ENCODE data around the gene TIMM50. TPM values are rescaled to one million over a fixed set of nuclear protein-coding genes. Genes with fewer than 3 reads are reported as not detected.

Gene TIMM50
- polyA plus RNA-seq, 3 donors: 74.4 to 86.5 (median 77.2) TPM

DNA sequence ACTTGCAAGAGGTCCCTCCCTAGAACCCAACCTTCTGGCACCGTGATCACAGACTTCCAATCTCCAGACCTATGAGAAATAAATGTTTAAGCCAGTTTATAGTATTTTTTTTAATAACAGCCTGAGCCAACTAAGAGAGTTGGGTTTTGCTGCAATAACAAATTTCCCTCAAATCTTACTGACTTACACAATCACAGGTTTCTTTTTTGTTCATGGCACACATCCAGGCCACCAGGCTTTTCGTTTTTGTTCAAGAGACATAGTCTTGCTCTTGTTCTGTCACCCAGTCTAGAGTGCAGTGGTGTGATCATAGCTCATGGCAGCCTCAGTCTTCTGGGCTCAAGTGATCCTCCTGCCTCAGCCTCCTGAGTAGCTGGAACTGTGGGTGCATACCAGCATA, 32.4 kb downstream of the TIMM50 start:
- no peak for DNase-seq (ENCODE audit: extremely low read depth in 1 of 11, low read depth in 9 of 11, low spot score in 4 of 11)

DNA sequence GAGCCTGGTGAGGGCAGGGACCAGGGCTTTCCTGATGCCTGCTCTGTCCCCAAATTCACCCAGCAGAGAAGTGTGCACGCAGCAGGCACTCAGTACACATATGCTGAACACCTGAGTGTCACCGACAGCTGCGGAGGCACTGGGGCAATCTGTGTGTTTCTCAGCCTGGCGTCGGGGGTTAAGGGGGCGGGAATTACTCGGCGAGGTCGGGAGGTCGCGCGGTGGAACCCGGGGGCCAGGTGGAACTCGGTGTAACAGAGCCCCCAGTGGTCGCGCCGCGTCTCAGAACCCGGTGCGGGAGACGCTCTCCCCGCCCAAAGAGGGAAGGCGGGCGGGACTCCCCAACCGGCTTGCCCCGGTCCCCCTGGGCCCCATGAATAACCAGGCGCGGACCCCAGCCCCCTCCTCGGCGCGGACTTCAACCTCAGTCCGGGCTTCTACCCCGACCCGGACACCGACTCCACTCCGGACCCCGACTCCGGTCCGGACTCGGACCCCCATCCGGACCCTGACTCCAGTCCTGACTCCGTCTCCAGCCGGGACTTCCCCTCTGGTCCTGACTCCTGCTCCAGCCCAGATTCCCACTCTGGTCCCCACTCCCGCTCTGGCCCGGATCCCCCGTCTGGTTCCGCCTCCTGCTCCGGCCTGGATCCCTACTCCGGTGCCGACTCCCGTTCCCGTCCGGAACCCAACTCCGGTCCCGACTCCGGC, 34.4 kb downstream of the TIMM50 start, which contains the start of gene SELENOV:
SELENOV (plus strand) TSS at position 300 of the 711 bp plus-strand sequence; CDS start at position 374, 74 bp downstream.
- DNase-seq (ENCODE audit: extremely low read depth in 1 of 11, low read depth in 9 of 11, low spot score in 4 of 11): peak in 3 of 11 donors; percentile 70 to 78 (median 74)

DNA sequence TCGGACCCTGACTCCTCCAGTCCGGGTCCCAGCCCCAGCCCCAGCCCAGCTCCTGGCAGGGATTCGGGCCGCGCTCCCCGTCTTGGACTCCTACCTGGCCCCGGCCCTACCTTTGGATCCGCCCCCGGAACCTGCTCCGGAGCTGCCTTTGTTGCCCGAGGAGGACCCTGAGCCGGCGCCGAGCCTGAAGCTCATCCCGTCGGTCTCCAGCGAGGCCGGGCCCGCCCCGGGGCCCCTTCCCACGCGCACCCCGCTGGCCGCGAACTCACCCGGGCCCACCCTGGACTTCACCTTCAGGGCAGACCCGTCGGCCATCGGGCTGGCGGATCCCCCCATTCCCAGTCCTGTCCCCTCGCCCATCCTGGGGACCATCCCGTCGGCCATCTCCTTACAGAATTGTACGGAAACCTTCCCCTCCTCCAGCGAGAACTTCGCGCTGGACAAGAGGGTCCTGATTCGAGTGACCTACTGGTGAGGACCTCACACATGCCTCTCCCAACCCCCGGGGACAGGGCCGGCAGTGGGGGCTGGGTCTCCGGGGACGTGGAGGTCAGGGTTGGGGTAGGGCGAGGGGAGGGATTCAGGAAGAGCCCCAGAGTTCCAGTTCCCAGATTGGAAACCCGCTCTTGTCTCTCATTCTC, 35.0 kb downstream of the TIMM50 start:
- no peak for DNase-seq (ENCODE audit: extremely low read depth in 1 of 11, low read depth in 9 of 11, low spot score in 4 of 11)

DNA sequence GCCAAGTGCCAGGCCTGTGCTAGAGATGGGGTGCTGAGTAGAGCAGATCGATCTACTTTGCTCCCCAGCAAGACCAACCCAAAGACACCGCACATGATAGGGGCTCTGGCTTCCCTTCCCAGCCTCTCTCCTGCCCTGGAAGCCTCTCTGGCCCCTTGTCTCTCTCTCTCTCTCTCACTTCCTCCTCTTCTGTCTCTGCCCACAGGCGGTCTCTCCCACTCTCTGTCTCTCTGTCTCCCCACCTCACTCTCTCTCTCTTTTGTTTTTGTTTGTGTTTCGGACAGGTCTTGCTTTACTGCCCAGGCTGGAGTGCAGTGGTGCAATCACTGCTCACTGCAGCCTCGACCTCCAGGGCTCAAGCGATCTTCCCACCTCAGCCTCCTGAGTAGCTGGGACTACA, 35.6 kb downstream of the TIMM50 start:
- DNase-seq (ENCODE audit: extremely low read depth in 1 of 11, low read depth in 9 of 11, low spot score in 4 of 11): no peak

DNA sequence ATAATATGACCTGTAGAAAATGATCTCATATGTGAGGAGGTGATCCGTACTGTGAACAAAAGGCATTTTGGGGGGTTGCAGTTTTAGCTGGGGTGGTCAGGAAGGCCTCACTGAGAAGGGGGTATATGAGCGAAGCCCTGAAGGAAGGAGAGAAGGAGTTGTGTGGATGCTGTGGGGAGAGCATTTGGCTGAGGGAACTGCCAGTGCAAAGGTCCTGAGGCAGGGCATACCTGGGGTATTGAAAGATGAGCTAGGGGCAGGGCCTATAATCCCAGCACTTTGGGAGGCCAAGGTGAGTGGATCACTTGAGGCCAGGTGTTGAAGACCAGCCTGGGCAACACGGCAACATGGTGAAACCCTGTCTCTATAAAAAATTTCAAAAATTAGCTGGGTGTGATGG, 36.8 kb downstream of the TIMM50 start:
- DNase-seq (ENCODE audit: extremely low read depth in 1 of 11, low read depth in 9 of 11, low spot score in 4 of 11): no peak

DNA sequence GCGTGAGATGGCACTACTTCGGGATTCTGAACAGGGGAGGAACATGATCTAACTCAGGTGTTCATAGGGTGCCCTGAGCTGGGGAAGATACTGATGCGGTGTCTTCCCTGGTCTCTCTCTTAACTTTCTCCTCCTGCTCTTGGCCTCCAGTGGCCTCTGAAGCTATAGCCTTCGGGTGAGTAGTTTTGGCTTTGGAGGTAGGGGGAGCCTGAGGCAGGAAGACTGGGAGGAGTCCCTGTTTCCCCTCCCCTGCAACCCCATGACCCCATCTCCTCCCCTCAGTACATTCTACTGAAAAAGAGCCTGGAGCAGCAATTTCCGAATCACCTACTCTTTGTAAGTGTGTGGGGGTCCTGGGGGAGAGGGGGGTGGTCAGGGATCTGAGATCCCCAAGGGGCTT, 37.8 kb downstream of the TIMM50 start:
- no peak for DNase-seq (ENCODE audit: extremely low read depth in 1 of 11, low read depth in 9 of 11, low spot score in 4 of 11)

DNA sequence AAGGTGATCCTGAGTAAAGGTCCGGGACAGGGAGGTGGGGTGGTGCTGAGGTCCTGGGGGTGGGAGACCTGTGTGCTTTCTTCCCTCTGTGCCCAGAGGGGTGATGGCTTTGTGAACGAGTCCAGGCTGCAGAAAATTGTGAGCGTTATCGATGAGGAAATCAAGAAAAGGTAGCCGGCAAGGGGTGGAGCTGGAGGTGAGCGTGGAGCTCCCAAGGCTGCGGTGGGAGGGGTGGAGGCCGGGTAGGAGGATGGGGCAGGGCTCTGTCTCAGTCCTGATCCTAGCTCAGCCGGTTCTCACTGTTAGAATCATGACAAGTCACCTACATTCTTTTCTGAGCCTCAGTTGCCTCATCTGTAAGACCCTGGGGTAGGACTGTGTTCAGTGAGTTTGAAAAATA, 38.3 kb downstream of the TIMM50 start:
- no peak for DNase-seq (ENCODE audit: extremely low read depth in 1 of 11, low read depth in 9 of 11, low spot score in 4 of 11)

DNA sequence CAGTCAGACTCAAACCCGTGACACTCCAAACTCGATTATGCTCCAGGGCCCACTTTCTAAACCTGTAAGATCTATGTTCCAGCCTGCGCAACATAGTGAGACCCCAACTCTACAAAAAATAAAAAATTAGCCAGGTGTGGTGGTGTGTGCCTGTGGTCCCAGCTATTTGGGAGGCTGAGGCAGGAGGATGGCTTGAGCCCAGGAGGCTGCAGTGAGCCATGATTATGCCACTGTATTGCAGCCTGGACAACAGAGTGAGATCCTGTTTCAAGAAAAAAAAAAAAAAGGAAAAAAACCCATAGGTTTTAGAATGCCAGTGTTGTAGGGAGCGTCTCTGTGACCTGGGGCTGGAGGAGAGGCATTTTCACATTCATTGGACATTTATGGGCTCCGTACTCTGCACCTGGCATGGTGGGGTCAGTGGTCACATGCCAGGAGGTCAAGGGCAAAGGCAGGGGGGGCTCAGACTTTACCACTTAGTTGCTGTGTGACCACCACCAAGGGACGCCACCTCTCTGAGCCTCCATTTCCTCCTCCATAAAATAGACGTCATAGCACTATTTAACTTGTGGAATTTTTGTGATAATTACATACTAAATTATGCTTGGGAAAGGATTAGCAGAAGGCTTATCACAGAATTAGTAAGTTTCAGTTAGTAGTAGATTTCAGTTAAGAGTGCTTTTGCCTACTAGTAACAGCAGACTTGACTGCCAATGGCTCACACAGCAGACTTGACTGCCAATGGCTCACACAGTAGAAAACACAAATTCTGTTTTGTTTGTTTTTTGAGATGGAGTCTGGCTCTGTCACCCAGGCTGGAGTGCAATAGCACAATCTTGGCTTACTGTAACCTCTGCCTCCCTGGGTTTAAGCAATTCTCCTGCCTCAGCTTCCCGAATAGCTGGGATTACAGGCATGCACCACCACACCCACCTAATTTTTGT, 40.2 kb downstream of the TIMM50 start:
- no peak for DNase-seq (ENCODE audit: extremely low read depth in 1 of 11, low read depth in 9 of 11, low spot score in 4 of 11)

DNA sequence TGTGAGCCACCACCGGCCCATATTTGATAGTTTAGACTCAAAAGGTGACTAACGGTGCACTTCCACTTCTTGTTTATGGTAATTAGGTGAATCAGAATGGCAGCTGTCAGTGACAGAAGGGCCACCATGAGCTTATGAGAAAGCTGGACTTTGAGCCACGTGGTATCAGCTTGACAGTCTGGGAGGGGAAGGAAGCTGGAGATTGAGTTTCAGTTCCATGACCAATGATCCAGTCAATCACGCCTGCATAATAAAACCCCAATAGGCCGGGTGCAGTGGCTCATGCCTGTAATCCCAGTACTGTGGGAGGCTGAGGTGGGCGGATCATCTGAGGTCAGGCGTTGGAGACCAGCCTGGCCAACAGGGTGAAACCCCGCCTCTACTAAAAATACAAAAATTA, 43.9 kb downstream of the TIMM50 start:
- DNase-seq (ENCODE audit: extremely low read depth in 1 of 11, low read depth in 9 of 11, low spot score in 4 of 11): no peak

DNA sequence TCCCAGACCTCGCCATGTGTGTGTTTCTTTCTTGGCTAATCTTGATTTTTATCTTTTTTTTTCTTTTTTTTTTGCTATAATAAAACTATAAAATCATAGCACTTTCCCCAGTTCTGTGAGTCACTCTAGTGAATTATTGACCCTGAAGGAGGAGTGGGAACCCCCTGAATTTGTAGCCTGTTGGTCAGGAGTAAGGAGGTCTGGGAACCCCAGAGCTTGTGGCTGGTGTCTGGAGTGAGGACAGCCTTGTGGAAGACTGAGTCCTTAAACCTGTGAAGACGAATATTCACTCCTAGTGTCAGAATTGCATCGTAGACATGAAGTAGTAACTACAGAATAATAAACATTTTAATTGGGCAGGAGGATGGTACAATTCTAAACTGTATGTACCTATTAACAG, 44.6 kb downstream of the TIMM50 start:
- DNase-seq (ENCODE audit: extremely low read depth in 1 of 11, low read depth in 9 of 11, low spot score in 4 of 11): no peak

DNA sequence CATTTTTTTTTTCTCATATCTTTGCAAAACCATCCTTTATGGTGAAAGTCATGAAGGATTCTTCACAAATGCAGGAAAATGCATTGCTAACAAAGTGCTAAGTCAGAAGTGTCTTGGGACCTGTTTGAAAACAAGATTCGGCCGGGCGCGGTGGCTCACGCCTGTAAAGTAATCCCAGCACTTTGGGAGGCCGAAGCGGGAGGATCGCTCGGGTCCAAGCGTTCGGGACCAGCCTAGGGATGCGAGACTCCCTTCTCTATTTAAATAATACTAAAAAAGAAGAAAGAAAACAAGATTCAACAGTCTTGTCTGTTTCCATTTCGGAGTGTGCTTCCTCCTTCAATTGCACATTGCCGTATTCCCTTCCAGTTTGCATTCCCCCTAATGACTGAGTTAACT, 51.2 kb downstream of the TIMM50 start:
- DNase-seq (ENCODE audit: extremely low read depth in 1 of 11, low read depth in 9 of 11, low spot score in 4 of 11): no peak

DNA sequence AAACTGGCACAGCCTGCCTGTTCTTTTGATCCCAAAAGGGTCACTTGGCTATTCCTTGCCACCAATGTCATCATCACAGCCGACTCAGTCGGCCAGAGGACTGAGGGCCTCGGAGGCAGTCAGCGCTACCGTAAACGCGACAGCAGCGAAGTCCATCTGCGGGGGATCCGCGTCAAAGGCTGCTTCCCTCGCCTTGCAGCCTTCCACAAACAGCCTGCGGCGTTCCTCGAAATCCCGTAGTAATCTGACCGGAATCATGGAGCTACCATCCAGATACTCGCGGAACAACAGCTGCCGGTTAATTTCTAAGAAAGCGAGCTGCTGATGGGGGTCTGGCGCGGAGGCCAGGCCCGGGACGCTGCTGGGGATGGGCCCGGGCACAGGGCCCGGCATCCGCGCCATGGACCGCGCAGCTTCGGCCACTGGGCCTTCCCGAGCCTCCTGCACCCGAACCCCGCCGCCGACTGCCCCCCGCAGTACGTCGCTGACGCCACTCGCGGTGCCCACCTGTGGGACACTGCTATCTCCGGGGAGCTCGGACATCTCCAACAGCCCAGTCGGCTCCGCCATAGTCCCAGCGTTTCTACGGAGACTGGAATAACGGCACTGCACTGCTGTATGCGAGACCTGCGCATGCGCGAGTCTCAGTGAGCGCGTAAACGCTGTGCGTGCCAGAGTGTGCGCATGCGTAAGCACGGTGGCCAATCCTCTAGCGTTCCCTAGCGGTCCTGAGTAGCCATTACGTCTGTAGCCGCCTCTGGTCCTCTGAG, 51.8 kb downstream of the TIMM50 start, which contains the start of gene EID2B:
EID2B (minus strand) TSS at position 620 of the 770 bp plus-strand sequence; CDS start at position 570, 50 bp downstream.
- peak; percentile 91 to 99 (median 95) for DNase-seq (ENCODE audit: extremely low read depth in 1 of 11, low read depth in 9 of 11, low spot score in 4 of 11)

DNA sequence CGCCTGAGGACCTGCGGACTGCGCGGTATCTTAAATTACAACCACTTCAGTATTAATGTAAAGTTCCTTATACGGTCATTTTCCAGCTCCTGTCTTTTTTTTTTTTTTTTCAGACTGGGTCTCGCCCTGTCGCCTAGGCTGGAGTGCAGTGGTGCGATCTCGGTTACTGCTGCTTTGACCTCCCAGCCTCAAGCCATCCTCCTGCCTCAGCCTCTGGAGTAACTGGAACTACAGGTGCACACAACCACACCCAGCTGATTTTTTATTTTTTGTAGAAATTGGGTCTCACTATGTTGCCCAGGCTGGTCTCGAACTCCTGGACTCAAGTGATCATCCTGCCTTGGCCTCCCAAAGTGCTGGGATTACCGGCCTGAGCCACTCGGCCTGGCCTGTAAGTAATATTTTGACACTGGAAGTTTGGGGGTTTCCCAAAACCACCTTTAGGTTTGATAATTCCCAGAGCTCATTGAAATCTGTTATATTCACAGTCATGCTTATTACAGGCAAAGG, 52.4 kb downstream of the TIMM50 start:
- DNase-seq (ENCODE audit: extremely low read depth in 1 of 11, low read depth in 9 of 11, low spot score in 4 of 11): no peak

DNA sequence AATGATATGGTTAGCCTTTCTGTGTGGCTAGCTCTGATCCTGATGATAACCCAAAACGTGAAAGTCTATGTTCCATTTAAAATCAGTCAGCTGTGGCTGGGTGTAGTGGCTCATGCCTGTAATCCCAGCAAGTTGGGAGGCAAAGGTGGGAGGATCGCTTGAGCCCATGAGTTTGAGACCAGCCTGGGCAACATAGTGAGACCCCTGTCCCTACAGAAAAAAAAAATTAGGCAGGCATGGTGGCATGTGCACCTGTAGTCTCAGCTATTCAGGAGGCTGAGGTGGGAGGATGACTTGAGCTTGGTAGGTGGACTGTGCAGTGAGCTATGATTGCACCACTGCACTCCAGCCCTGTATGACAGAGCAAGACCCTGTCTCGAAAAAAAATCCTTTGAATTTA, 53.2 kb downstream of the TIMM50 start:
- DNase-seq (ENCODE audit: extremely low read depth in 1 of 11, low read depth in 9 of 11, low spot score in 4 of 11): no peak

DNA sequence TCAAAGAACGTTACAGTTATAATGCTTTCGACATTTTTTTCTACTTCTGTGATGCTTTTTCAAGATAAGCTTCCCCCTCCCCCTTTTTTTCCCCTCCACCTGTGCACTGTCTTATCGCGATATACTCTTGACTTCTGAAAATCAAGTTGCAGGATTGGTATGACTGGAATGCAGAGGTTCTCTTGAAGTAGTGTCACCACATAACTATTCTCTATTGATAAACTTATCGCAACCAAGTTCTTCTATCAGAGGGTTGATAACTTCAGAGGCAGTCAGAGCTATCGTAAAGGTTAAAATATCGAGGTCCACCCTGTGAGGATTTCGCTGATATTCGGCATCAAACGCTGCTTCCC, 58.5 kb downstream of the TIMM50 start:
- DNase-seq (ENCODE audit: extremely low read depth in 1 of 11, low read depth in 9 of 11, low spot score in 4 of 11): no peak

DNA sequence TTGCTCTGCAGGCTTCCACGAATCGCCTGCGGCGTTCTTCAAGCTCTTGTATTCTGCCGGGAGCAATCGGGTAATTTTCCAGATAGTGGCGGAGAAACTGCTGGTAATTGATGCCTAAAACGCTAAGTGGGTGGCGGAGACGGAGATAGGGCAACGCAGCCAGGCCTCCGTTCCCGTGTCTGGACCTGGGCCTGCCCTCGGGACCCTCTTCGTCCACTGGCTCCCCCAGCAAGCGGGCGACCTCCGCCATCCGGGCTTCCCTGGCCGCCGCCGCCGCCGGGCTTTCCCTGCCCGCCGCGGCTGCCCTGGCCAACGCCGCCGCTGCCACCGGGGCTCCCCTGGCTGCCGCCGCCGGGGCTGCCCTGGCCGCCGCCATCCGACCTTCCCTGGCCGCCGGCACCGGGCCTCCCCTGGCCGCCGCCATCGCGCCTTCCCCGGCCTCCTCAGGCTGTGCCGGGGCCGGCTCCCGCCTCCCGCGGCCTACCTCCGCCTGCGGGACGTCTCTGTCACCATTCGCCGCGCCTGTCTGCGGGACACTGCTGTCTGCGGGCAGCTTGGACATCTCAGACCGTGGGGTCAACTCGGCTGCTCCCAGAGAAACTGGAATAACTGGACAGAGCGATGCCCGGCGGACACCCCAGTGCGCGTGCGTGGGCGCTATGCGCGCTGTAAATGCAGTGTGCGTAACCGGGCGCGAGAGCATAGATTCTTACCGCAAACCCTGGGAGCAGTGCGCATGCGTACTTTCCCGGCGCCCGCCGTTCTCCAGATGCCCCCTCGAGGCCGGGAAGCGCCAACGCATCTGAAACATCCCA, 59.1 kb downstream of the TIMM50 start, which contains the start of gene EID2:
EID2 (minus strand) TSS at position 644 of the 815 bp plus-strand sequence; CDS start at position 562, 82 bp downstream.
- DNase-seq (ENCODE audit: extremely low read depth in 1 of 11, low read depth in 9 of 11, low spot score in 4 of 11): peak; percentile 86 to 96 (median 91)

DNA sequence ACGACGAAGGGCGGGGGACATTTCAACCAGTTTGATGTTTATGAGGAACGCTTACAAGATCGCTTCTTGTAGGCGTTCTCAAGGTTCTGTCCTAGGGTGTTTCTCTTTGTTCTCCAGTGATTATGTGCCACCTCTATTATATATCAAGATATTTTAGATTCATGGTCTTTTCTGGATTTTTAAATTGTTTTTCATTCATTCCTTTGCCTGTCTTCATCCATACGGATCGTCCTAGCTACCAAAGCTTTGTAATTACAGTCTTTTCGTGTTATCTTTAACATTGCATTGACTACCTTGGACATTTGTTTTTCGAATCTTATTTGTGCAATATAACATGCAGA, 59.7 kb downstream of the TIMM50 start:
- no peak for DNase-seq (ENCODE audit: extremely low read depth in 1 of 11, low read depth in 9 of 11, low spot score in 4 of 11)
